Measurements from ENCODE around the gene PPP6R1.

PPP6R1 gene

DNA sequence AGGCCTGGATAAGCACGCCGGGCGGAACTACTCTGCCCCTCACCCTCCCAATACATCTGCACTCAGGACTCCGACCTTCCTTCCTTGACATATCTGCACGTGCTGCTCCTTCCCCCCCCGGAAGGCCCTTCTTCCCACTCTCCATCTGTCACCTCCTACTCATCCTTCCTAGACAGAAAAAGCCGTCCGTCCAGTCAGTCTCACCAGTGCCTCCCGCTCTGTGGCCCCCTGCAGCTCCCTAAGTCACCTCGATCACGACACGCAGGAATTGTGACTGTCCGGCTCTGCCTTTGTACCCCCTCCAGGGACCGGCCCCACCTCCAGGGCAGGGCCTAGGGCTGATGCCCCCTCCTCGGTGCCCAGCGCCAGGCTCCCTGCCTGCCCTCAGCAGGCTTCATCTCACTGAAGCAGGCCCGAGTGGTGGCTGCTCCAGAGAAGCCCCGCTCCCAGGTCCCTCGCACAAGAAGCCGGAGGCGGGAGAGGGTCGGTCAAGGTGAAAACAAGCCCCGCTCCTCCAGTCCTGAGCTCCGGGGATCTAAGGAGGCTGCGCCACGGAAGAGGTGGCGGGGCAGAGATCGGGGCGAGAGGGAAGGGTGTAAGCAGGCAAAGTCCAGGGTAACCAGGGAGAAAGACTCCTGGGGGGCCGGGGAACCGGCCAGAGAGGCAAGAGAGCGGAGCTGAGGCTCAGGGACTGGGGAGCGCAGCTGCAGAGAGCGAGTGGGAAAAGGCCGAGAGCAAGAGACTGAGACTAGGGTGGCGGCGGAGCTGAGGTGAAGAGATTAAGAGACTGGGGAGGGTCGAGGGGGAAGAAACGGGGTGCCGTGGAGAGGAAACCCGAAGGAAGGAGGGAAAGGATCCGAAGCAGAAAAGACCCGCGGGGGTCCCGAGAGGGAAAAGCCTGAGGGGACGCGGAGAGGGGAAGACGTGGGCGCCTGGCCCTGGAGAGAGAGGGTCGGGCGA, 1.1 kb downstream of the PPP6R1 start:
- DNase-seq: no peak

- DNase-seq: no peak
These were observed 2.0 kb downstream of the PPP6R1 start for GRCh38 chr19:55256562-55257460.

DNA sequence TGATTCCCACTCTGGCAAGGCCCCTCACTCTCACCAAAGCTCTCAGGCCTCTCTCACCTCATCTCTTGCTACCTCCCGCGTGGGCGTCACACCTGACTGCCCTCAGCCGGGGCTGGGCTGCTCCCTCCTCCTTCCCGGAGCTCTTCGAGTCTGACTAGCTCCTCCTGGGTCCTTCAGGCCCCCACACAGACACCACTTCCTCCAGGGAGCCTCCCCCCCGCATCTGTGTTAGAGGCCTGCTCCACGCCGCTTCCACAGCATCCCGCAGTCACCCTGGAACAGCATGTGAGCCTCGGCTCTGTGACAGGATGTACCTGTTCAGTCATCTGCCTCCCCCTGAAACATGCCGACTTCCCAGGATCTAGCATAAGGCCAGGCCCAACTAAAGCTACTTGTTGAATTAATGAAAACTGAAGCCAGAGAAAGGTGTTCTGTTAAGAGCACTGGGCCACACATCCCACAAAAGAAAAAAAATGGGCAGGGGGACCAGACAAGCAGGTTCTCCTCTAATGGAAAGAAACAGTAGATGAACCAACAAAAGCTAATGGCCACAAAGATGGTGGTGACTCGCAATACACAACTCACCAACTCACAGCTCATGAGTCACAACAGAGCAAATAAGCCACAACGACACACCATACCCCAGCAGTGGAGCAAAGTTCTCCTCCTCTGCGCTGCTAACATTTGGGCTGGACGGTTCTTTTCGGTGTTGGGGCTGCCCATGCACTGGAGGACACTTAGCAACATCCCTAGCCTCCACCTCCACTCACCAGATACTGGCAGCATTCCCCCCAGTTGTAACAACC, 3.0 kb downstream of the PPP6R1 start:
- no peak for DNase-seq

GRCh38 chr19:55254625-55254977, 4.2 kb downstream of the PPP6R1 start:
- no peak for DNase-seq

GRCh38 chr19:55253842-55254624, 4.8 kb downstream of the PPP6R1 start:
- DNase-seq: peak; percentile 2

DNA sequence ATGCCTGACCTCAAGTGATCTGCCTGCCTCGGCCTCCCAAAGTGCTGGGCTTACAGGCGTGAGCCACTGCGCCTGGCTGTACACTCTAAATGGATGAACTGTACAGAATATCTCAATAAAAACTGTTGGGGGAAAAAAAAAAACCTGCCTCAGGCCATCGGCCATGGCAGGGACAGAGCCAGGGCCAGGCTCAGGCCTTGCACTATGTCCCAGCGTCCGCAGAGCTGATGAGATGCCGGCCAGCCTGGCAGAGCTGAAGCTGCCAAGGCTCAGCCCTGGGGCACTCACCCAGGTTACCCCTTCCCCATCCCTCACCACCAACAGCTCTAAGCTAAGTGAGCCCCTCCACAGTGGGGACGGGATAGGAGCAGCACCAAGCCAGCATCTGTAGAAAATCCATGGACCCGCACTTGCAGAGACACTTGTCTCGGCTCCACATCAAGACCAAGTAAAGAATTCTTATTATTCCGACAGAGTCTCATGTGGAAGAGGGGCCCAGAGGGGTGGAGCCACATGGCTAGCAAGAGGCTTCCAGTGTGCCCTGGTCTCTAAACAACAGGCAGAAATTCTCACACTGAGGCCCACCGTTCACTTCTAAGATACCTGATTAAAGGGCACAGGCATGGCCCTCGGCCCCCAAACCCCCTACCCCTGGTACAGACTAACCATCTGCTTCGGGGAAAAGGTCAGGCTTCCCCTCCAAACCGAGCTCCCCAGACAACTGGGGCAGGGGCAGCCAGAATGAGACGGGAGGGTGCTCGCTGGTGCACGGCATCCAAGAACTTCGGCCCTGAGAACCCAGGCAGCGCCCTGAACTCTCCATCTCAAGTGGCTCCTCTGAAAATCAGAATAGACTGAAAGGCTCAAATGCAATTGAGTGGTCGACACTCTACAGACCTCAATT, 5.8 kb downstream of the PPP6R1 start:
- no peak for DNase-seq

- DNase-seq: no peak
These were observed 7.3 kb downstream of the PPP6R1 start for GRCh38 chr19:55251341-55252081.

- DNase-seq: no peak
These were observed 8.4 kb downstream of the PPP6R1 start for GRCh38 chr19:55250262-55251036.

DNA sequence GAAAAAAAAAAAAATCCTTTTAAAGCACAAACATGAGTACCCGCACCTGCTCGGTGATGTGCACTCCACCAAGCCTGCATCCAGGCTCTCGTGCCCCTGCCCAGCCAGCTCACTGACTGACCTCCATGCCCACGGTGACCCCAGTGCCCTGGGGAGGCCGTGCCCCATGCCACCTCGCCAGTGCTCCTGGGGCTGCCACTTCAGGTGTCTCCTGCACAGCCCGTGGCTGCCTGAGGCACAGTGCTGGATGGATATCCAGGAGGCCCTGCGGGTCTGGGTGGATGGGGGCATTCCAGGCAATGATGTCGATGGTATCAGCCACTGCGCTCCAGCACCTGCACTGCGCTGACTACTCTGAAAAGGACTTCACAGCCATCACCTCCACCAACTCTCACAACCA, 9.0 kb downstream of the PPP6R1 start:
- no peak for DNase-seq

GRCh38 chr19:55248704-55249103, 10.1 kb downstream of the PPP6R1 start:
- no peak for DNase-seq

GRCh38 chr19:55248166-55248675, 10.6 kb downstream of the PPP6R1 start:
- DNase-seq: no peak

GRCh38 chr19:55247621-55248099, 11.2 kb downstream of the PPP6R1 start:
- peak; percentile 64 for DNase-seq

DNA sequence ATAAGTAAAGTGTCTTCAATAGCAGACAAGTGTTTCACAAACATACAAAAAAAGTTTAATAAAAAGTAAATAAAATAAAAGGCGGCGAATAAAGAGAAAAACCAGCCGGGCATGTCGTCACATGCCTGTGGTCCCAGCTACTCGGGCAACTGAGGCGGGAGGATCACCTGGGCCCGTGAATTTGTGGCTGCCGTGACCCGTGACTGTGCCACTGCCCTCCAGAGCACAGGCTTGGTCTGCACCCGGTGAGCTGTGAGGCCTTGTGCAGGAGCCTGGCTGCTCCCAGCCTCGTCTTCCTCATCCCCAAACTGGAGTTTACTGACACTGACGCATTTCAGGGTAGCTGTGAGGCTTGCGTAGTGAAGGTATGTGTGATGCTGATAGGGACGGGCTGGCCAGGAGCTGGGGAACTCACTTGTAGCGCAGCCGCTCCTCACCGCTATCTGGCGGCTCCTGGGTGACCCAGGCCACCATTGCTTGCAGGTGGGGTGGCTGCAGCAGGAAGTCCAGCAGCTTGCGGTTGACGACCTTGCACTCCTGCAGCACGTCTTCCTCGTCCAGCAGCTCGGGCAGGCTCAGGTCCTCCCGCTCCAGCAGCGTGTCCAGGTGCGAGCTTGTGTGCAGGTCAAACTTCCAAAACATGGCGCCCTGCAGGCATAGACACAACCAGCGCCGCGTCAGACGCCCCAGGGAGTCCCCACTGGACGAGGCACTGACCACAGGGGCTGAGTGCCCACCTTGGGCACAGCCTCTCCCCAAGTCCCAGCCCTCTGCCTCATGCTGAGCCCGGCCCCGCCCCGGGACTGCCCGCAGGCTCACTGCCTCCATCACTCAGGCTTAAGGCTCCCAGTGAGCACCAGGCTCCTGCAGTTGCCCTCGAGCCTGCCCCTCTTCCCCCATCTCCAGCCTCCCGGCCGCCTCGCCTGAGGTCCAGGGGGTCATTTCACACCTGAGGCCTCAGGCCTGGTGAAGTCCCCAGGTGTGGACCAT, 12.1 kb downstream of the PPP6R1 start:
- no peak for DNase-seq

GRCh38 chr19:55245236-55245904, 13.4 kb downstream of the PPP6R1 start:
- DNase-seq: no peak

- DNase-seq: no peak
These were observed 14.7 kb downstream of the PPP6R1 start for GRCh38 chr19:55244004-55244680.

- DNase-seq: no peak
These were observed 16.3 kb downstream of the PPP6R1 start for GRCh38 chr19:55242517-55242916.
